Measurements from ENCODE around the gene CD300LF. TPM values are rescaled to one million over a fixed set of nuclear protein-coding genes. Genes with fewer than 3 reads are reported as not detected.

The CD300LF gene
- total RNA-seq, 1 donor from 2014 or later = 66.2 TPM

DNA sequence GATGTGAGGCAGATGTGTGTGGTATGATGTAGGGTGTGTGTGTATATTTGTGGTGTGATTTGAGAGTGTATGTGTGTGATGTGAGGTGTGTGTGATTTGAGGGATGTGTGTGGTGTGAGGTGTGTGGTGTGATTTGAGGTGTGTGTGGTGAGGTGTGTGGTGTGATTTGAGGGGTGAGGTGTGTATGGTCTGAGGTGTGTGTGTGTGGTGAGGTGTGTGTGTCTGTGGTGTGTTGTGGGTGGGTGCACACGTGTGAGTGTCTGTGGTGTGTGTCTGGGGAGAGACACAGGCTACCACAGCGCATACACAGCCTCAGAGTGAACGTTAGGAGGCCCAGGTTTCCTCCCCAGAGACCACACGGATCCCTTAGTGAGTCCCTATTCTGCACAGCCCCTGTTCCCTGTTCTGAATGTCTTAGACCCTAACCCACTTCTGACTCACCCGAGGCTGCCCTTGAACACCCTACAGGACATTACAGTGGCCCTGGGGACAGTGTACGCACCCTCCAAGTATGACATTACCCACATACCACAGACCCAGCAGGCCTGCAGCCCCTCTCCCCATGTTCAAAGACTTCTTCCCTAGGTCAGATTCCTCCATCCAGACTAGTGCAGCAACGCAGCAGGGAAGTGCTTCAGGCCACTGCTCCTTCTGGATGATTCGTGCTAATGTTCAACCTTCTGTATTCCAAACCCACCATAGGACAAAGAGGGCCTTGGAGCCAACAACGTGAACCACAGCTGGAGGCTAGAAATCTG, 20.8 kb upstream of the CD300LF start:
- no peak for DNase-seq

DNA sequence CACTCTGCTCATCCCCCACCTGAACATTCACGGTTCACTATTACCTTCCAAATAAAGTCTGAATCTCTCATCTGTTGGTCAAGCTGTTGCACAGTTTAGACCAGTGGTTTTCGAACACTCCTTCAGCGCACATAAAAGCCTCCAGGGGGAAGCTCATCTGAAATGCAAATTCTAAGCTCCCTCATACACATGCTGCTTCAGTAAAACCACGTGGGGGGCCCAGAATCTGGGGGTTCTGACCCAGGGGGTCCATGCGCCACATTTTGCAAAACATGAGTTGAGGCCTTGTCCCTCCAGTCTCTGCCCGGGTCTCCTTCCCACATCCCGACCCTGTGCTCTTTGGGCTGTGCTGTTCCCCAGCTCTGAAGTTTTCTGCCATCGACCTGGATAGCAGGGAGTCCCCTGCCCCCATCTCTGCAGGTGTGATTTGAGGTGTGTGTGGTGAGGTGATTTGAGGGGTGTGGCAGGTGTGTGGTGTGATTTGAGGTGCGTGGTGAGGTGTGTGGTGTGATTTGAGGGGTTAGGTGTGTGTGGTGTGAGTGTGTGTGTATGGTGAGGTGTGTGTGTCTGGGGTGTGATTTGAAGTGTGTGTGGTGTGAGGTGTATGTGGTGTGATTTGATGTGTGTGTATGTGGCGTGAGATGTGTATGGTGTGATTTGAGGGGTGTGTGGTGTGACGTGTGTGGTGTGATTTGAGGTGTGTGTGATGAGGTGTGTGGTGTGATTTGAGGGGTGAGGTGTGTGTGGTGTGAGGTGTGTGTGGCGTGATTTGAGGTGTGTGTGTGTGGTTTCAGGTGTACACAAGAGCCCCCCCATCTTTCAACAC, 19.5 kb upstream of the CD300LF start:
- Histone ChIP-seq H3K4me1 (peaks cover 28% of the 10 kb centered on the region), H3K27ac (no peak overlapping the region), H3K9me3 (no peaks in the 10 kb centered on the region), H3K36me3 (no peaks in the 10 kb centered on the region), H3K4me3 (no peak overlapping the region), H3K27me3 (ENCODE audit: low read depth) (peaks cover 1% of the 10 kb centered on the region)
- intact Hi-C loops (cut with DNase I) = no loop called here
- DNase-seq = no peak
- no peak for ATAC-seq
- TF ChIP-seq, protein P1, sequence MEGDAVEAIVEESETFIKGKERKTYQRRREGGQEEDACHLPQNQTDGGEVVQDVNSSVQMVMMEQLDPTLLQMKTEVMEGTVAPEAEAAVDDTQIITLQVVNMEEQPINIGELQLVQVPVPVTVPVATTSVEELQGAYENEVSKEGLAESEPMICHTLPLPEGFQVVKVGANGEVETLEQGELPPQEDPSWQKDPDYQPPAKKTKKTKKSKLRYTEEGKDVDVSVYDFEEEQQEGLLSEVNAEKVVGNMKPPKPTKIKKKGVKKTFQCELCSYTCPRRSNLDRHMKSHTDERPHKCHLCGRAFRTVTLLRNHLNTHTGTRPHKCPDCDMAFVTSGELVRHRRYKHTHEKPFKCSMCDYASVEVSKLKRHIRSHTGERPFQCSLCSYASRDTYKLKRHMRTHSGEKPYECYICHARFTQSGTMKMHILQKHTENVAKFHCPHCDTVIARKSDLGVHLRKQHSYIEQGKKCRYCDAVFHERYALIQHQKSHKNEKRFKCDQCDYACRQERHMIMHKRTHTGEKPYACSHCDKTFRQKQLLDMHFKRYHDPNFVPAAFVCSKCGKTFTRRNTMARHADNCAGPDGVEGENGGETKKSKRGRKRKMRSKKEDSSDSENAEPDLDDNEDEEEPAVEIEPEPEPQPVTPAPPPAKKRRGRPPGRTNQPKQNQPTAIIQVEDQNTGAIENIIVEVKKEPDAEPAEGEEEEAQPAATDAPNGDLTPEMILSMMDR (IDR thresholded peaks at IDR 0.05) = no peak

More for the DNA sequence above, 20.8 kb upstream of the CD300LF start:
- no peak overlapping the region for H3K27ac ChIP-seq
- TF ChIP-seq, protein P1 (IDR thresholded peaks at IDR 0.05) = no peak
- intact Hi-C loops (cut with DNase I) = no loop called here
- no peaks in the 10 kb centered on the region for H3K9me3 ChIP-seq
- H3K36me3 ChIP-seq = no peaks in the 10 kb centered on the region
- no peak for ATAC-seq
- H3K4me3 ChIP-seq = no peak overlapping the region
- H3K27me3 ChIP-seq (ENCODE audit: low read depth) = peaks cover 14% of the 10 kb centered on the region
- H3K4me1 ChIP-seq = peaks cover 41% of the 10 kb centered on the region

DNA sequence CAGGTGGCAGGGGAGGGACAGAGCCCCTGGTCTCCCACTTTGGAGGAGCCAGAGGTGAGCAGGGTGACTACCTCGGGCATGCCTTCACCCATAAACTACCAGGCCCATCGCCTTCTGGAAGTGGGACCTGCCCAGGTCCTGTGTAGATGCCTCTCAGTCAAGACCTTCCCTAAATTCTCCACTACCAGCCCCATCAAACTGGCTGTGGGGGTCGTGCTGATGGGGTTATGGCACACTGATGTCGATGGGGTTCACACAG, 18.6 kb upstream of the CD300LF start:
- no peaks in the 10 kb centered on the region for H3K27me3 ChIP-seq (ENCODE audit: low read depth)
- H3K27ac ChIP-seq = no peak overlapping the region
- peaks cover 18% of the 10 kb centered on the region for H3K4me1 ChIP-seq
- no peaks in the 10 kb centered on the region for H3K9me3 ChIP-seq
- H3K4me3 ChIP-seq = no peak overlapping the region
- no peak for DNase-seq
- no peak for ATAC-seq
- intact Hi-C loops (cut with DNase I) = no loop called here
- TF ChIP-seq, protein P1 (IDR thresholded peaks at IDR 0.05) = no peak
- no peaks in the 10 kb centered on the region for H3K36me3 ChIP-seq

GRCh38 chr17:74730491-74731346, 18.0 kb upstream of the CD300LF start:
- no peaks in the 10 kb centered on the region for H3K9me3 ChIP-seq
- TF ChIP-seq, protein P1 (IDR thresholded peaks at IDR 0.05) = no peak
- intact Hi-C loops (cut with DNase I) = no loop called here
- peaks cover 14% of the 10 kb centered on the region for H3K4me1 ChIP-seq
- H3K4me3 ChIP-seq = no peak overlapping the region
- no peak overlapping the region for H3K27ac ChIP-seq
- ATAC-seq (peak; percentile 65 to 72), DNase-seq (no peak)
- no peaks in the 10 kb centered on the region for H3K36me3 ChIP-seq
- no peaks in the 10 kb centered on the region for H3K27me3 ChIP-seq (ENCODE audit: low read depth)

- ATAC-seq (no peak), DNase-seq (no peak)
- intact Hi-C loops (cut with DNase I) = no loop called here
- peaks cover 14% of the 10 kb centered on the region for H3K4me1 ChIP-seq
- no peaks in the 10 kb centered on the region for H3K9me3 ChIP-seq
- H3K27ac ChIP-seq = no peak overlapping the region
- H3K4me3 ChIP-seq = no peak overlapping the region
- H3K36me3 ChIP-seq = no peaks in the 10 kb centered on the region
- TF ChIP-seq, protein P1 (IDR thresholded peaks at IDR 0.05) = no peak
- H3K27me3 ChIP-seq (ENCODE audit: low read depth) = no peaks in the 10 kb centered on the region
These were observed 17.1 kb upstream of the CD300LF start for GRCh38 chr17:74729866-74730265.

All from lower lobe of right lung (tissue), 2 donors.